NCI-H128 (cell line): ENCODE results near the gene HOXA3.

Experiments
- DNase-seq: peaks from one replicate; lab custom pipeline; 2025; ENCODE audit not compliant: unreplicated experiment; lab: John Stamatoyannopoulos, UW

Gene HOXA3

GRCh38 chr7:27168265-27168947 is 16.0 kb upstream of the HOXA3 start:
- DNase-seq = peak; percentile 49

GRCh38 chr7:27167916-27168264 is 15.5 kb upstream of the HOXA3 start:
- no peak for DNase-seq

- no peak for DNase-seq
These were observed 14.4 kb upstream of the HOXA3 start for GRCh38 chr7:27166531-27167505.

- no peak for DNase-seq
These were observed 13.7 kb upstream of the HOXA3 start for GRCh38 chr7:27165996-27166530.

GRCh38 chr7:27165089-27165995 is 13.0 kb upstream of the HOXA3 start, which contains the start of gene HOXA9:
Gene HOXA9, minus strand, starts transcription at chr7:27165537. Its CDS starts 80 bp downstream, at chr7:27165457.
- peak; percentile 85 for DNase-seq

GRCh38 chr7:27164367-27165088 is 12.1 kb upstream of the HOXA3 start:
- no peak for DNase-seq

GRCh38 chr7:27164045-27164366 is 11.6 kb upstream of the HOXA3 start:
- DNase-seq = no peak

GRCh38 chr7:27163288-27164044 is 11.1 kb upstream of the HOXA3 start:
- no peak for DNase-seq

- no peak for DNase-seq
These were observed 10.3 kb upstream of the HOXA3 start for GRCh38 chr7:27162561-27163287.

GRCh38 chr7:27161721-27162560 is 9.6 kb upstream of the HOXA3 start:
- no peak for DNase-seq

- DNase-seq = no peak
These were observed 8.9 kb upstream of the HOXA3 start for GRCh38 chr7:27161214-27161720.

GRCh38 chr7:27160546-27161213 is 8.3 kb upstream of the HOXA3 start:
- peak; percentile 83 for DNase-seq

GRCh38 chr7:27160145-27160545 is 7.8 kb upstream of the HOXA3 start:
- no peak for DNase-seq

- DNase-seq = no peak
These were observed 7.1 kb upstream of the HOXA3 start for GRCh38 chr7:27159266-27160144.

GRCh38 chr7:27158436-27159265 is 6.3 kb upstream of the HOXA3 start:
- no peak for DNase-seq
